NT2/D1 (cell line): Measurements from ENCODE around the gene RFLNA.

ENCODE experiments used
- DNase-seq: peaks from one replicate; pipeline ENCODE4 v3.0.0-alpha.2; 2011; ENCODE audit warnings: low read depth, low spot score
- H3K27me3 ChIP-seq: 2 replicates; pipeline ENCODE4 v1.6.0; 2011; ENCODE audit warnings: mild to moderate bottlenecking; ENCODE audit not compliant: insufficient read length, insufficient read depth
- H3K36me3 ChIP-seq: 2 replicates; pipeline ENCODE4 v1.6.1; 2011; ENCODE audit warnings: mild to moderate bottlenecking, low read length, mixed read lengths; ENCODE audit not compliant: insufficient read depth, insufficient read length
- H3K4me1 ChIP-seq: 2 replicates; pipeline ENCODE4 v1.5.1; 2011; ENCODE audit not compliant: insufficient read depth, insufficient read length
- H3K4me3 ChIP-seq: 2 replicates; pipeline ENCODE4 v1.5.1; 2011; ENCODE audit warnings: low read depth; ENCODE audit not compliant: insufficient read length
- H3K9ac ChIP-seq: 2 replicates; pipeline ENCODE4 v1.6.0; 2011; ENCODE audit warnings: low read depth; ENCODE audit not compliant: insufficient read length
- H3K9me3 ChIP-seq: 2 replicates; pipeline ENCODE4 v1.5.1; 2011; ENCODE audit warnings: mild to moderate bottlenecking, low read length; ENCODE audit not compliant: insufficient read depth
- SUZ12 ChIP-seq: IDR thresholded peaks from 2 replicates; pipeline ENCODE4 v1.6.1; 2011; ENCODE audit not compliant: insufficient read length, insufficient read depth; ENCODE audit errors: extremely low read depth
- YY1 ChIP-seq: IDR thresholded peaks from 2 replicates; pipeline ENCODE4 v1.6.1; 2011; ENCODE audit not compliant: insufficient read length, insufficient read depth
- ZNF274 ChIP-seq: IDR thresholded peaks from 2 replicates; pipeline ENCODE4 v1.6.1; 2011; ENCODE audit warnings: mild to moderate bottlenecking, low read depth, low read length

The RFLNA gene

GRCh38 chr12:124336742-124337520 is 42.0 kb downstream of the RFLNA start:
- H3K27me3 ChIP-seq, result no peaks in the 10 kb centered on the region
- no peak overlapping the region for H3K4me3 ChIP-seq
- peaks cover 14% of the 10 kb centered on the region for H3K4me1 ChIP-seq
- no peak for TF ChIP-seq ZNF274
- H3K9me3 ChIP-seq, result no peaks in the 10 kb centered on the region
- H3K36me3 ChIP-seq, result peaks cover 90% of the 10 kb centered on the region
- no peak overlapping the region for H3K9ac ChIP-seq
- no peak for DNase-seq

- Histone ChIP-seq H3K9ac (no peak overlapping the region), H3K27me3 (no peaks in the 10 kb centered on the region), H3K36me3 (peaks cover 88% of the 10 kb centered on the region), H3K4me1 (peaks cover 11% of the 10 kb centered on the region), H3K4me3 (no peak overlapping the region), H3K9me3 (no peaks in the 10 kb centered on the region)
- DNase-seq, result no peak
- TF ChIP-seq SUZ12, result no peak
- TF ChIP-seq YY1, result no peak
- no peak for TF ChIP-seq ZNF274
These were observed 42.7 kb downstream of the RFLNA start for GRCh38 chr12:124337622-124338021.

DNA sequence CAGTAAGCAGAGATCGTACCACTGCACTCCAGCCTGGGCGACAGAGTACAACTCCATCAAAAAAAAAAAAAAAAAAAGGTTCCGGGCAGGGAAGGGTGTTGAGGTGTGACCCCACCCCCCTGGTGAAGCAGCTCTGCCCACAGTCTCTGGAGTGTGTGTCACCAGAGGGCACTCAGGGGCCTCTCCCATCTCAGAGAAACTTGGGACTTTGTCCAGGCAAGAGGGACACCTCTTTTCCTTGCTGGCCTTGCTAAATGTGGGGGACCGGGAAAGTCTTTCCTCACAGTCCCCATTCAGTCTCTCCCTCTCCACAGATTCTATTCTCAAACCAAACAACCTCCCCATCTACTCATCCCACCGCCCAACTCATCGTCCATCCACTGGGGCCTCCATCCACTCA is 43.6 kb downstream of the RFLNA start:
- peaks cover 88% of the 10 kb centered on the region for H3K36me3 ChIP-seq
- DNase-seq, result no peak
- no peaks in the 10 kb centered on the region for H3K27me3 ChIP-seq

DNA sequence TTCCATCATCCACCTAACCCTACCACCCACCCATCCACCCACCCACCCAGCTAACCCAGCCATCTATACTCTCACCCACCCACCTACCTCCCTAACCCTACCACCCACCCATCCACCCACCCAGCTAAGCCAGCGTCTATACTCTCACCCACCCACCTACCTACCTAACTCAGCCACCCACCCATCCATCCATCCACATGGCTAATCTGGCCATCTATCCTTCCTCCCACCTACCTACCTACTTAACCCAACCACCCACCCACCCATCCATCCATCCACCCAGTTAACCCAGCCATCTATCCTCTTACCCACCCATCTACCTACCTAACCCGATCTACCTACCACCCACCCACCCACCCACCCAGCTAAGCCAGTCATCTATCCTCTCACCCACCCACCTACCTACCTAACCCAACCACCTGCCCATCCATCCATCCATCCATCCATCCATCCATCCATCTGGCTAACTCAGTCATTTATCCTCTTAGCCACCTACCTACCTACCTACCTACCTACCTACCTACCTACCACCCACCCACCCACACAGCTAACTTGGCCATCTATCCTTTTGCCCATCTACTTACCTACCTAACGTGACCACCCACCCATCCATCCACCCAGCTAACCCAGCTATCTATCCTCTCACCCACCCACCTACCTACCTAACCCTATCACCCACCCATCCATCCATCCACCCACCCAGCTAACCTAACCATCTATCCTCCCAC is 44.1 kb downstream of the RFLNA start:
- Histone ChIP-seq H3K4me1 (peaks cover 5% of the 10 kb centered on the region), H3K4me3 (no peak overlapping the region), H3K36me3 (peaks cover 88% of the 10 kb centered on the region), H3K9ac (no peak overlapping the region), H3K9me3 (no peaks in the 10 kb centered on the region), H3K27me3 (no peaks in the 10 kb centered on the region)
- DNase-seq, result no peak
- TF ChIP-seq ZNF274 (no peak), SUZ12 (no peak)

More for the DNA sequence above, 43.6 kb downstream of the RFLNA start:
- H3K4me1 ChIP-seq, result peaks cover 8% of the 10 kb centered on the region
- H3K9ac ChIP-seq, result no peak overlapping the region
- H3K4me3 ChIP-seq, result no peak overlapping the region
- H3K9me3 ChIP-seq, result no peaks in the 10 kb centered on the region
- TF ChIP-seq ZNF274, result no peak
- TF ChIP-seq YY1, result no peak
- no peak for TF ChIP-seq SUZ12

- DNase-seq, result no peak
- H3K27me3 ChIP-seq, result no peaks in the 10 kb centered on the region
- peaks cover 88% of the 10 kb centered on the region for H3K36me3 ChIP-seq
- peaks cover 8% of the 10 kb centered on the region for H3K4me1 ChIP-seq
- no peak overlapping the region for H3K9ac ChIP-seq
- TF ChIP-seq ZNF274 (no peak), SUZ12 (no peak), YY1 (no peak)
- no peak overlapping the region for H3K4me3 ChIP-seq
- no peaks in the 10 kb centered on the region for H3K9me3 ChIP-seq
These were observed 45.4 kb downstream of the RFLNA start for GRCh38 chr12:124340080-124340900.

GRCh38 chr12:124341645-124342069 is 46.8 kb downstream of the RFLNA start:
- no peak overlapping the region for H3K4me3 ChIP-seq
- H3K9me3 ChIP-seq, result no peaks in the 10 kb centered on the region
- H3K9ac ChIP-seq, result no peak overlapping the region
- peaks cover 88% of the 10 kb centered on the region for H3K36me3 ChIP-seq
- H3K4me1 ChIP-seq, result peaks cover 5% of the 10 kb centered on the region
- TF ChIP-seq SUZ12 (no peak), ZNF274 (no peak), YY1 (no peak)
- no peak for DNase-seq
- no peaks in the 10 kb centered on the region for H3K27me3 ChIP-seq

GRCh38 chr12:124344022-124344421 is 49.1 kb downstream of the RFLNA start:
- no peak overlapping the region for H3K4me3 ChIP-seq
- no peak for DNase-seq
- H3K9ac ChIP-seq, result no peak overlapping the region
- peaks cover 8% of the 10 kb centered on the region for H3K4me1 ChIP-seq
- H3K36me3 ChIP-seq, result peaks cover 93% of the 10 kb centered on the region
- no peaks in the 10 kb centered on the region for H3K27me3 ChIP-seq
- no peaks in the 10 kb centered on the region for H3K9me3 ChIP-seq
- TF ChIP-seq SUZ12 (no peak), ZNF274 (no peak), YY1 (no peak)
